Measurements from ENCODE around the gene UBN2.
"Not testable (repeated sequence)": the region's sequence is repeated elsewhere in the genome, so short reads cannot be mapped to it uniquely, and the experiment has no call there.

- not testable (repeated sequence) for TF ChIP-seq POLR2A, CTCF (IDR thresholded peaks at IDR 0.05)
Measured at GRCh38 chr7:139213489-139213888, 17.5 kb upstream of the UBN2 start.

Measured in thyroid gland (tissue), 4 donors.